Breast epithelium (tissue), 4 donors: ENCODE measurements around the gene BCAS3. TPM values are rescaled to one million over a fixed set of nuclear protein-coding genes. Genes with fewer than 3 reads are reported as not detected.

ENCODE experiments used
- DNase-seq, 2 donors: peaks; one replicate each; pipeline ENCODE4 v3.0.0-alpha.2; 2019; ENCODE audit warnings: low spot score in 2 of 2
- H3K27ac ChIP-seq, 2 donors: fragments of 200-600 bp; sonication (generic) in 1 of 2; one replicate each; pipeline ENCODE4 v1.5.1; 2016 to 2019; ENCODE audit warnings: mild to moderate bottlenecking in 1 of 2
- H3K27me3 ChIP-seq, 2 donors: fragments of 200-600 bp; sonication (generic) in 1 of 2; one replicate each; pipeline versions ENCODE4 v1.5.1 to v1.6.0; 2017 to 2019; ENCODE audit warnings: control low read depth in 1 of 2, mild to moderate bottlenecking in 1 of 2
- H3K36me3 ChIP-seq: fragments of 200-600 bp; one replicate; pipeline ENCODE4 v1.5.1; 2019
- H3K4me1 ChIP-seq, 2 donors: fragments of 200-600 bp; sonication (generic); one replicate each; pipeline ENCODE4 v1.5.1; 2016 to 2019; ENCODE audit warnings: control low read depth in 1 of 2
- H3K4me3 ChIP-seq, 3 donors: fragments of 200-600 bp; sonication (generic); 1 replicate in 2 of 3; 2 replicates in 1 of 3; pipeline ENCODE4 v1.5.1; 2016 to 2019; ENCODE audit warnings: mild to moderate bottlenecking in 3 of 3, moderate library complexity in 2 of 3
- H3K9me3 ChIP-seq, 2 donors: fragments of 200-600 bp; sonication (generic) in 1 of 2; one replicate each; pipeline ENCODE4 v1.5.1; 2016 to 2019; ENCODE audit warnings: control low read depth in 1 of 2
- CTCF ChIP-seq, 3 donors: fragments of 450-650 bp; IDR thresholded peaks; one replicate each; pipeline ENCODE4 v1.5.1; 2016 to 2017; ENCODE audit warnings: antibody characterized with exemption in 3 of 3, mild to moderate bottlenecking in 3 of 3, moderate library complexity in 3 of 3
- POLR2A ChIP-seq: fragments of 450-650 bp; IDR thresholded peaks from one replicate; pipeline ENCODE4 v1.6.1; 2016; ENCODE audit warnings: antibody characterized with exemption, mild to moderate bottlenecking, moderate library complexity
- POLR2AphosphoS5 ChIP-seq, 3 donors: sonication (generic); formaldehyde crosslinking; IDR thresholded peaks; one replicate each; pipeline ENCODE4 v1.6.1; 2017; ENCODE audit warnings: antibody characterized with exemption in 3 of 3
- intact Hi-C: fragments of 100-400 bp; cut with DNase I; formaldehyde crosslinking; loops from one replicate; pipeline ENCODE4 v1.15.1; 2023; ENCODE audit warnings: low total_unique reads
- total RNA-seq, 3 donors: library from RNA; depleted of rRNA; stranded (reverse); fragments of >200 nt; gene quantifications; one replicate each; pipeline ENCODE4 v1.1.0, GENCODE V29; 2016

Gene BCAS3
- total RNA-seq, 3 donors from 2014 or later: 30.8 to 47.9 (median 31.2) TPM

- no peaks in the 10 kb centered on the region for H3K27me3 ChIP-seq
- DNase-seq: no peak
- no peak for TF ChIP-seq POLR2AphosphoS5 (IDR thresholded peaks at IDR 0.05)
- TF ChIP-seq CTCF (IDR thresholded peaks at IDR 0.05): no peak
- no peak for TF ChIP-seq POLR2A
- H3K9me3 ChIP-seq: no peaks in the 10 kb centered on the region
- no peak overlapping the region for H3K27ac ChIP-seq
- no peaks in the 10 kb centered on the region for H3K36me3 ChIP-seq
- no peaks in the 10 kb centered on the region for H3K4me1 ChIP-seq
- intact Hi-C loops: no loop called here
- H3K4me3 ChIP-seq: no peak overlapping the region
These were observed 145.9 kb downstream of the BCAS3 start for GRCh38 chr17:60823515-60823914.

GRCh38 chr17:60825351-60825750 lies 147.7 kb downstream of the BCAS3 start:
- H3K4me3 ChIP-seq: no peak overlapping the region
- DNase-seq: no peak
- TF ChIP-seq CTCF (IDR thresholded peaks at IDR 0.05) (no peak), POLR2A (no peak), POLR2AphosphoS5 (IDR thresholded peaks at IDR 0.05) (no peak)
- no peaks in the 10 kb centered on the region for H3K36me3 ChIP-seq
- no peaks in the 10 kb centered on the region for H3K4me1 ChIP-seq
- intact Hi-C loops: no loop called here
- H3K9me3 ChIP-seq: no peaks in the 10 kb centered on the region
- H3K27me3 ChIP-seq: no peaks in the 10 kb centered on the region
- H3K27ac ChIP-seq: no peak overlapping the region

- TF ChIP-seq POLR2A (no peak), POLR2AphosphoS5 (IDR thresholded peaks at IDR 0.05) (no peak), CTCF (IDR thresholded peaks at IDR 0.05) (no peak)
- H3K4me1 ChIP-seq: peaks cover 0 to 4% of the 10 kb centered on the region in 2 donors
- H3K4me3 ChIP-seq: no peak overlapping the region
- H3K9me3 ChIP-seq: no peaks in the 10 kb centered on the region
- DNase-seq: no peak
- intact Hi-C loops: no loop called here
- H3K27me3 ChIP-seq: no peaks in the 10 kb centered on the region
- H3K27ac ChIP-seq: no peak overlapping the region
- no peaks in the 10 kb centered on the region for H3K36me3 ChIP-seq
These were observed 150.3 kb downstream of the BCAS3 start for GRCh38 chr17:60827943-60828342.

- H3K9me3 ChIP-seq: no peaks in the 10 kb centered on the region
- intact Hi-C loops: no loop called here
- no peak for DNase-seq
- no peak overlapping the region for H3K27ac ChIP-seq
- H3K36me3 ChIP-seq: no peaks in the 10 kb centered on the region
- no peaks in the 10 kb centered on the region for H3K27me3 ChIP-seq
- TF ChIP-seq POLR2A (no peak), CTCF (IDR thresholded peaks at IDR 0.05) (no peak), POLR2AphosphoS5 (IDR thresholded peaks at IDR 0.05) (no peak)
- H3K4me3 ChIP-seq: no peak overlapping the region
- H3K4me1 ChIP-seq: peaks cover 0 to 4% of the 10 kb centered on the region in 2 donors
These were observed 154.5 kb downstream of the BCAS3 start for GRCh38 chr17:60832151-60832585.

- Histone ChIP-seq H3K27ac (no peak overlapping the region), H3K36me3 (no peaks in the 10 kb centered on the region), H3K9me3 (no peaks in the 10 kb centered on the region), H3K4me3 (no peak overlapping the region), H3K4me1 (peaks cover 0 to 4% of the 10 kb centered on the region in 2 donors), H3K27me3 (no peaks in the 10 kb centered on the region)
- intact Hi-C loops: no loop called here
- no peak for DNase-seq
- TF ChIP-seq POLR2A (no peak), CTCF (IDR thresholded peaks at IDR 0.05) (no peak), POLR2AphosphoS5 (IDR thresholded peaks at IDR 0.05) (no peak)
These were observed 155.0 kb downstream of the BCAS3 start for GRCh38 chr17:60832631-60833030.
